Mesenchymal stem cell (in vitro differentiated cells and primary cell): ENCODE data around the gene ZBTB2.
"Not testable (repeated sequence)": the region's sequence is repeated elsewhere in the genome, so short reads cannot be mapped to it uniquely, and the experiment has no call there.

Experiments used
- DNase-seq: peaks from one replicate; pipeline ENCODE4 v3.0.0-alpha.2; 2013
- H2AFZ ChIP-seq: one replicate; pipeline ENCODE4 v1.6.1; 2013; ENCODE audit warnings: low read depth, mild to moderate bottlenecking, control low read depth, inconsistent platforms, low read length, moderate library complexity
- H2AK5ac ChIP-seq: 2 replicates; pipeline ENCODE4 v1.6.1; 2013; ENCODE audit warnings: low read length, moderate library complexity, mild to moderate bottlenecking, inconsistent platforms; ENCODE audit not compliant: severe bottlenecking
- H2BK120ac ChIP-seq: one replicate; pipeline ENCODE4 v1.6.1; 2013; ENCODE audit warnings: low read depth, mild to moderate bottlenecking, inconsistent platforms, low read length, moderate library complexity
- H2BK12ac ChIP-seq, 2 experiments: one replicate each; pipeline ENCODE4 v1.6.1; 2013; ENCODE audit warnings: inconsistent platforms in 2 of 2, low read length in 2 of 2, mild to moderate bottlenecking in 2 of 2, moderate library complexity in 2 of 2, control low read depth in 1 of 2
- H2BK15ac ChIP-seq: one replicate; pipeline ENCODE4 v1.6.1; 2013; ENCODE audit warnings: mild to moderate bottlenecking, low read depth, inconsistent platforms; ENCODE audit not compliant: poor library complexity, severe bottlenecking
- H2BK5ac ChIP-seq: 2 replicates; pipeline ENCODE4 v1.6.1; 2013; ENCODE audit warnings: low read depth, mild to moderate bottlenecking, low read length, control low read depth, inconsistent platforms; ENCODE audit not compliant: poor library complexity, severe bottlenecking
- H3K14ac ChIP-seq, 2 experiments: one replicate each; pipeline ENCODE4 v1.6.1; 2013; ENCODE audit warnings: inconsistent platforms in 2 of 2, low read length in 2 of 2, control low read depth in 1 of 2, mild to moderate bottlenecking in 1 of 2, moderate library complexity in 1 of 2
- H3K18ac ChIP-seq, 2 experiments: one replicate each; pipeline ENCODE4 v1.6.1; 2013; ENCODE audit warnings: inconsistent platforms in 2 of 2, low read length in 2 of 2, control low read depth in 1 of 2, low read depth in 1 of 2, mild to moderate bottlenecking in 1 of 2
- H3K23ac ChIP-seq, 2 experiments: one replicate each; pipeline ENCODE4 v1.6.1; 2013; ENCODE audit warnings: inconsistent platforms in 2 of 2, low read length in 2 of 2, mild to moderate bottlenecking in 2 of 2, moderate library complexity in 2 of 2, control low read depth in 1 of 2
- H3K27ac ChIP-seq: 2 replicates; pipeline ENCODE4 v1.5.1; 2013; ENCODE audit warnings: mild to moderate bottlenecking, moderate library complexity, low read length, control low read depth, inconsistent platforms; ENCODE audit not compliant: poor library complexity, severe bottlenecking
- H3K27me3 ChIP-seq, 2 experiments: 2 replicates each; pipeline versions ENCODE4 v1.6.1 to v1.7.0; 2013; ENCODE audit warnings: low read length in 2 of 2, mild to moderate bottlenecking in 2 of 2, moderate library complexity in 2 of 2, control low read depth in 1 of 2, inconsistent platforms in 1 of 2; ENCODE audit not compliant: control insufficient read depth in 1 of 2, insufficient read depth in 1 of 2
- H3K36me3 ChIP-seq, 2 experiments: 2 replicates each; pipeline versions ENCODE4 v1.6.1 to v1.7.0; 2013; ENCODE audit warnings: low read length in 2 of 2, control low read depth in 1 of 2, inconsistent platforms in 1 of 2, low read depth in 1 of 2, mild to moderate bottlenecking in 1 of 2; ENCODE audit not compliant: insufficient read depth in 2 of 2, control insufficient read depth in 1 of 2
- H3K4ac ChIP-seq, 2 experiments: one replicate each; pipeline ENCODE4 v1.6.1; 2013; ENCODE audit warnings: inconsistent platforms in 2 of 2, low read length in 2 of 2, mild to moderate bottlenecking in 2 of 2, moderate library complexity in 2 of 2, control low read depth in 1 of 2, low read depth in 1 of 2
- H3K4me1 ChIP-seq: 2 replicates; pipeline ENCODE4 v1.6.1; 2013; ENCODE audit warnings: low read depth, low read length, control low read depth; ENCODE audit not compliant: control insufficient read depth, insufficient read depth
- H3K4me2 ChIP-seq: 2 replicates; pipeline ENCODE4 v1.6.1; 2013; ENCODE audit warnings: low read length, mild to moderate bottlenecking, inconsistent platforms; ENCODE audit not compliant: poor library complexity, severe bottlenecking
- H3K4me3 ChIP-seq, 2 experiments: 2 replicates each; pipeline versions ENCODE4 v1.5.1 to v1.7.0; 2013; ENCODE audit warnings: low read length in 2 of 2, mild to moderate bottlenecking in 2 of 2, control low read depth in 1 of 2, low read depth in 1 of 2; ENCODE audit not compliant: insufficient read depth in 1 of 2
- H3K79me1 ChIP-seq: replicated peaks from 2 replicates; pipeline ENCODE4 v1.6.1; 2013; ENCODE audit warnings: mild to moderate bottlenecking, control low read depth, low read length, inconsistent platforms; ENCODE audit not compliant: poor library complexity, severe bottlenecking
- H3K9ac ChIP-seq: 2 replicates; pipeline ENCODE4 v1.7.0; 2013; ENCODE audit warnings: mild to moderate bottlenecking, low read length, moderate library complexity
- H3K9me3 ChIP-seq: 2 replicates; pipeline ENCODE4 v1.7.0; 2013; ENCODE audit warnings: mild to moderate bottlenecking, low read length; ENCODE audit not compliant: control insufficient read depth
- H4K8ac ChIP-seq: one replicate; pipeline ENCODE4 v1.6.1; 2013; ENCODE audit warnings: inconsistent platforms, mild to moderate bottlenecking, low read length, moderate library complexity
- H4K91ac ChIP-seq: one replicate; pipeline ENCODE4 v1.6.1; 2013; ENCODE audit warnings: mild to moderate bottlenecking, low read length, inconsistent platforms
- WGBS: methylation state at CpG from one replicate; pipeline ENCODE4 v1.1.7; 2013; ENCODE audit warnings: mixed read lengths; 5-methylcytosine and 5-hydroxymethylcytosine counted together

Gene ZBTB2

GRCh38 chr6:151342750-151343149 lies 48.6 kb downstream of the ZBTB2 start:
- not testable (repeated sequence) for H3K4ac ChIP-seq, H2BK5ac ChIP-seq, H2BK12ac ChIP-seq, H3K4me3 ChIP-seq, H3K27me3 ChIP-seq, H2AFZ ChIP-seq, H2BK120ac ChIP-seq, H4K8ac ChIP-seq, H2BK15ac ChIP-seq, H3K14ac ChIP-seq, H3K4me2 ChIP-seq, H3K27ac ChIP-seq, H3K18ac ChIP-seq, H2AK5ac ChIP-seq, H3K9me3 ChIP-seq, H3K9ac ChIP-seq, H4K91ac ChIP-seq, H3K4me1 ChIP-seq, H3K23ac ChIP-seq, DNase-seq
- 97% methylated on average over 10 of the region's 10 CpGs for WGBS
- H3K36me3 ChIP-seq = peaks cover 15 to 17% of the 10 kb centered on the region in 2 experiments
- H3K79me1 ChIP-seq = peaks cover 24% of the 10 kb centered on the region

- Histone ChIP-seq H3K27me3 (no peaks in the 10 kb centered on the region), H4K91ac (no peak overlapping the region), H3K14ac (no peak overlapping the region), H3K4ac (no peak overlapping the region), H3K36me3 (peaks cover 10 to 17% of the 10 kb centered on the region in 2 experiments), H3K23ac (no peak overlapping the region), H3K4me2 (no peak overlapping the region), H2BK15ac (no peak overlapping the region), H3K18ac (no peak overlapping the region), H2BK5ac (no peak overlapping the region), H3K9ac (no peak overlapping the region), H3K4me1 (no peaks in the 10 kb centered on the region), H2BK120ac (no peak overlapping the region), H4K8ac (no peak overlapping the region), H3K4me3 (no peak overlapping the region), H3K27ac (no peak overlapping the region), H3K79me1 (peaks cover 22% of the 10 kb centered on the region), H2AK5ac (no peak overlapping the region), H2BK12ac (no peak overlapping the region), H3K9me3 (no peaks in the 10 kb centered on the region), H2AFZ (no peak overlapping the region)
- no peak for DNase-seq
- 98% methylated on average over 48 of the region's 52 CpGs for WGBS
Observed at GRCh38 chr6:151341476-151342195, 49.7 kb downstream of the ZBTB2 start.

DNA sequence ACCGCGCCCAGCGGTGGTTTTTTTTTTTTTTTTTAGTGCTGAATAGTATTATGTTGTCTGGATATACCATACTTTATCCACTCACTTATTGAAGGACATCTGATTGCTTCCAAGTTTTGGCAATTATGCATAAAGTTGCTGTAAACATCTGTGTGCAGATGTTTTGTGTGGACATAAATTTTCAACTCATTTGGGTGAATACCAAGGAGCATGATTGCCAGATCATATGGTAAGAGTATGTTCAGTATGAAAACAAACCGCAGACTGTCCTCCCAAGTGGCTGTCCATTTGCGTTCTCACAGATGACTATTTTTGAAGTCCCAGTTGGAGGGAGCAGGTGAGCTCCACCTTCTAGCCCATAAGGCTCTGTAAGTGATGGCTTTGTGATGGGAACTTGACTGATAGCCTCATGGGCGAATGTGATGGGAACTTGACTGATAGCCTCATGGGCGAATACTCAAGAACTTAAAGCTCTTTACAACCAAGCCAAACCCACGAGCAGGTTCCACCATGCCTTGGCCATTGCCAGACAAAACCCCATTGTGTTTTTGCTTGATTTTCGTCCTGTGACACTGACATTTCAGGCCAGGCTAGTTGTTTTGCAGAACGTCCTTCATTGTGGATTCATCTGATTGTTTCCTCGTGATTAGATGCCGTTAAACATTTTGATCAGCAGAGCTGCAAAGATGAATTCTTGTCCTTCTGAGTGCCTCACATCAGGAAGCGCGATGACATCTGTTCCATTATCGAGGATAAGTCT lies 51.0 kb downstream of the ZBTB2 start:
- Histone ChIP-seq H3K79me1 (peaks cover 22% of the 10 kb centered on the region), H3K9me3 (no peaks in the 10 kb centered on the region), H3K9ac (no peak overlapping the region), H3K23ac (no peak overlapping the region), H2BK120ac (no peak overlapping the region), H2BK5ac (no peak overlapping the region), H4K8ac (no peak overlapping the region), H3K4me1 (no peaks in the 10 kb centered on the region), H3K4ac (no peak overlapping the region), H3K27ac (no peak overlapping the region), H3K4me2 (no peak overlapping the region), H4K91ac (no peak overlapping the region), H2AFZ (no peak overlapping the region), H2BK12ac (no peak overlapping the region), H2AK5ac (no peak overlapping the region), H3K18ac (no peak overlapping the region), H2BK15ac (no peak overlapping the region), H3K14ac (no peak overlapping the region), H3K36me3 (peaks cover 17% of the 10 kb centered on the region in 2 experiments), H3K27me3 (no peaks in the 10 kb centered on the region), H3K4me3 (no peak overlapping the region)
- 98% methylated on average over 12 of the region's 15 CpGs for WGBS
- DNase-seq = no peak

GRCh38 chr6:151339369-151339768 lies 52.0 kb downstream of the ZBTB2 start:
- H3K27me3 ChIP-seq = no peaks in the 10 kb centered on the region
- H3K23ac ChIP-seq = no peak overlapping the region
- no peak overlapping the region for H4K91ac ChIP-seq
- H3K9me3 ChIP-seq = no peaks in the 10 kb centered on the region
- peaks cover 22% of the 10 kb centered on the region for H3K79me1 ChIP-seq
- H3K18ac ChIP-seq = no peak overlapping the region
- no peak overlapping the region for H3K27ac ChIP-seq
- no peak overlapping the region for H2BK5ac ChIP-seq
- H4K8ac ChIP-seq = no peak overlapping the region
- H2AK5ac ChIP-seq = no peak overlapping the region
- H2BK15ac ChIP-seq = no peak overlapping the region
- no peak overlapping the region for H3K4me3 ChIP-seq
- no peak for DNase-seq
- H2BK120ac ChIP-seq = no peak overlapping the region
- peaks cover 17% of the 10 kb centered on the region in 2 experiments for H3K36me3 ChIP-seq
- H2AFZ ChIP-seq = no peak overlapping the region
- H3K14ac ChIP-seq = no peak overlapping the region
- WGBS = 82% methylated on average over 4 of the region's 4 CpGs
- H2BK12ac ChIP-seq = no peak overlapping the region
- H3K4me2 ChIP-seq = no peak overlapping the region
- no peak overlapping the region for H3K4ac ChIP-seq
- no peak overlapping the region for H3K9ac ChIP-seq
- no peaks in the 10 kb centered on the region for H3K4me1 ChIP-seq
